H9 (cell line): Measurements from ENCODE around the gene ARVCF. TPM values are rescaled to one million over a fixed set of nuclear protein-coding genes. Genes with fewer than 3 reads are reported as not detected.

ENCODE experiments used
- DNase-seq: peaks from one replicate; pipeline ENCODE4 v3.0.0-alpha.2; 2017
- H2AFZ ChIP-seq: one replicate; pipeline ENCODE4 v1.6.1; 2013; ENCODE audit warnings: mild to moderate bottlenecking, low read length, control low read depth, moderate library complexity
- H2AK5ac ChIP-seq: 2 replicates; pipeline ENCODE4 v1.6.1; 2013; ENCODE audit warnings: low read length, control low read depth, mixed read lengths; ENCODE audit not compliant: insufficient read length
- H2BK120ac ChIP-seq: one replicate; pipeline ENCODE4 v1.6.1; 2013; ENCODE audit warnings: low read depth, mild to moderate bottlenecking, low read length, control low read depth, inconsistent platforms; ENCODE audit not compliant: poor library complexity, severe bottlenecking
- H2BK12ac ChIP-seq: 2 replicates; pipeline ENCODE4 v1.6.1; 2013; ENCODE audit warnings: low read length, control low read depth, mixed read lengths, low read depth; ENCODE audit not compliant: insufficient read length
- H2BK15ac ChIP-seq: 2 replicates; pipeline ENCODE4 v1.6.1; 2013; ENCODE audit warnings: low read depth, low read length, control low read depth
- H2BK20ac ChIP-seq: one replicate; pipeline ENCODE4 v1.6.1; 2013; ENCODE audit warnings: low read depth, mild to moderate bottlenecking, low read length, control low read depth, inconsistent platforms; ENCODE audit not compliant: poor library complexity, severe bottlenecking
- H2BK5ac ChIP-seq: 2 replicates; pipeline ENCODE4 v1.6.1; 2013; ENCODE audit warnings: low read length, control low read depth, mixed read lengths; ENCODE audit not compliant: insufficient read length
- H3K14ac ChIP-seq: 2 replicates; pipeline ENCODE4 v1.6.1; 2013; ENCODE audit warnings: low read length, control low read depth; ENCODE audit not compliant: insufficient read depth
- H3K18ac ChIP-seq: 2 replicates; pipeline ENCODE4 v1.6.1; 2013; ENCODE audit warnings: low read depth, mild to moderate bottlenecking, mixed read lengths, low read length, control low read depth; ENCODE audit not compliant: insufficient read length
- H3K23ac ChIP-seq: 2 replicates; pipeline ENCODE4 v1.6.1; 2013; ENCODE audit warnings: low read length, control low read depth, mixed read lengths, low read depth; ENCODE audit not compliant: insufficient read length
- H3K23me2 ChIP-seq: 2 replicates; pipeline ENCODE4 v1.6.1; 2013; ENCODE audit warnings: low read depth, mild to moderate bottlenecking, mixed read lengths, low read length, control low read depth; ENCODE audit not compliant: insufficient read length, poor library complexity, severe bottlenecking
- H3K27ac ChIP-seq: 2 replicates; pipeline ENCODE4 v1.5.1; 2013; ENCODE audit warnings: low read length, control low read depth, mixed read lengths, low read depth; ENCODE audit not compliant: insufficient read length
- H3K27me3 ChIP-seq: 2 replicates; pipeline ENCODE4 v1.6.1; 2013; ENCODE audit warnings: low read length, control low read depth, inconsistent platforms; ENCODE audit not compliant: insufficient read depth
- H3K4ac ChIP-seq: 2 replicates; pipeline ENCODE4 v1.6.1; 2013; ENCODE audit warnings: low read depth, mild to moderate bottlenecking, control low read depth, inconsistent platforms, low read length, moderate library complexity
- H3K4me1 ChIP-seq: 2 replicates; pipeline ENCODE4 v1.6.1; 2013; ENCODE audit warnings: low read length, control low read depth, inconsistent platforms; ENCODE audit not compliant: insufficient read depth
- H3K4me2 ChIP-seq: 2 replicates; pipeline ENCODE4 v1.6.1; 2013; ENCODE audit warnings: low read length, control low read depth, mixed read lengths; ENCODE audit not compliant: insufficient read length, insufficient read depth
- H3K56ac ChIP-seq: 2 replicates; pipeline ENCODE4 v1.6.1; 2013; ENCODE audit warnings: low read depth, mild to moderate bottlenecking, mixed read lengths, low read length, control low read depth; ENCODE audit not compliant: insufficient read length
- H3K79me1 ChIP-seq: 2 replicates; pipeline ENCODE4 v1.6.1; 2013; ENCODE audit warnings: low read depth, mild to moderate bottlenecking, moderate library complexity, low read length, control low read depth, inconsistent platforms; ENCODE audit not compliant: insufficient read depth, poor library complexity, severe bottlenecking
- H3K79me2 ChIP-seq: 2 replicates; pipeline ENCODE4 v1.6.1; 2013; ENCODE audit warnings: low read length, control low read depth, inconsistent platforms; ENCODE audit not compliant: insufficient read depth
- H3K9ac ChIP-seq: 2 replicates; pipeline ENCODE4 v1.6.1; 2013; ENCODE audit warnings: low read length, control low read depth, mixed read lengths; ENCODE audit not compliant: insufficient read length; ENCODE audit errors: extremely low read depth
- H3K9me3 ChIP-seq: one replicate; pipeline ENCODE4 v1.6.1; 2013; ENCODE audit warnings: low read depth, low read length, inconsistent platforms; ENCODE audit not compliant: control insufficient read depth
- H3T11ph ChIP-seq: one replicate; pipeline ENCODE4 v1.6.1; 2013; ENCODE audit warnings: mild to moderate bottlenecking, low read length, control low read depth, inconsistent platforms
- H4K20me1 ChIP-seq: one replicate; pipeline ENCODE4 v1.6.1; 2013; ENCODE audit not compliant: control insufficient read depth, insufficient read length, insufficient read depth
- H4K5ac ChIP-seq: 2 replicates; pipeline ENCODE4 v1.6.1; 2013; ENCODE audit warnings: low read depth, mild to moderate bottlenecking, mixed read lengths, low read length, control low read depth; ENCODE audit not compliant: insufficient read length
- H4K8ac ChIP-seq: replicated peaks from 2 replicates; pipeline ENCODE4 v1.6.1; 2013; ENCODE audit warnings: low read length, control low read depth, mixed read lengths, low read depth; ENCODE audit not compliant: insufficient read length
- H4K91ac ChIP-seq: 2 replicates; pipeline ENCODE4 v1.6.1; 2013; ENCODE audit warnings: low read depth, mild to moderate bottlenecking, moderate library complexity, mixed read lengths, low read length, control low read depth; ENCODE audit not compliant: insufficient read length
- H3K27ac Mint-ChIP-seq, 3 experiments: 2 replicates in 2 of 3; 3 replicates in 1 of 3; pipeline ENCODE4 v1.8.0; 2020 to 2021; ENCODE audit warnings: mixed read lengths in 3 of 3, mild to moderate bottlenecking in 1 of 3, moderate library complexity in 1 of 3
- H3K27me3 Mint-ChIP-seq: 2 replicates; pipeline ENCODE4 v1.8.0; 2021; ENCODE audit warnings: low read depth, mild to moderate bottlenecking, moderate library complexity, mixed read lengths
- H3K36me3 Mint-ChIP-seq, 3 experiments: 2 replicates in 2 of 3; 3 replicates in 1 of 3; pipeline ENCODE4 v1.8.0; 2020 to 2021; ENCODE audit warnings: low read depth in 3 of 3, mixed read lengths in 3 of 3; ENCODE audit not compliant: insufficient read depth in 1 of 3
- H3K4me1 Mint-ChIP-seq, 2 experiments: 2 replicates each; pipeline ENCODE4 v1.8.0; 2020; ENCODE audit warnings: mixed read lengths in 2 of 2
- H3K4me3 Mint-ChIP-seq, 2 experiments: 2 replicates in 1 of 2; 3 replicates in 1 of 2; pipeline ENCODE4 v1.8.0; 2020 to 2021; ENCODE audit warnings: mild to moderate bottlenecking in 2 of 2, mixed read lengths in 2 of 2, moderate library complexity in 1 of 2
- H3K9me3 Mint-ChIP-seq, 2 experiments: 2 replicates in 1 of 2; 3 replicates in 1 of 2; pipeline ENCODE4 v1.8.0; 2020; ENCODE audit warnings: mild to moderate bottlenecking in 2 of 2, mixed read lengths in 2 of 2, moderate library complexity in 1 of 2
- WGBS: extraction: QIAGEN DNeasy Blood & Tissue Kit; methylation state at CpG from one replicate; pipeline ENCODE4 v1.1.7; 2013; ENCODE audit warnings: missing lambda C conversion rate, low lambda C conversion rate, mixed read lengths; ENCODE audit not compliant: insufficient read length; ENCODE audit errors: extremely low coverage; 5-methylcytosine and 5-hydroxymethylcytosine counted together
- total RNA-seq: library from RNA; stranded (reverse); gene quantifications from 2 replicates; pipeline ENCODE4 v1.2.1, GENCODE V29; 2021
- TF ChIP-seq, protein P1 (sequence below): fragments of 200-600 bp; sonication (generic); conservative IDR thresholded peaks from 3 replicates; pipeline ENCODE4 v1.8.0; 2021; ENCODE audit warnings: antibody characterized with exemption, mild to moderate bottlenecking

ARVCF gene
- total RNA-seq, 1 experiment from 2014 or later = 40.7 TPM

DNA sequence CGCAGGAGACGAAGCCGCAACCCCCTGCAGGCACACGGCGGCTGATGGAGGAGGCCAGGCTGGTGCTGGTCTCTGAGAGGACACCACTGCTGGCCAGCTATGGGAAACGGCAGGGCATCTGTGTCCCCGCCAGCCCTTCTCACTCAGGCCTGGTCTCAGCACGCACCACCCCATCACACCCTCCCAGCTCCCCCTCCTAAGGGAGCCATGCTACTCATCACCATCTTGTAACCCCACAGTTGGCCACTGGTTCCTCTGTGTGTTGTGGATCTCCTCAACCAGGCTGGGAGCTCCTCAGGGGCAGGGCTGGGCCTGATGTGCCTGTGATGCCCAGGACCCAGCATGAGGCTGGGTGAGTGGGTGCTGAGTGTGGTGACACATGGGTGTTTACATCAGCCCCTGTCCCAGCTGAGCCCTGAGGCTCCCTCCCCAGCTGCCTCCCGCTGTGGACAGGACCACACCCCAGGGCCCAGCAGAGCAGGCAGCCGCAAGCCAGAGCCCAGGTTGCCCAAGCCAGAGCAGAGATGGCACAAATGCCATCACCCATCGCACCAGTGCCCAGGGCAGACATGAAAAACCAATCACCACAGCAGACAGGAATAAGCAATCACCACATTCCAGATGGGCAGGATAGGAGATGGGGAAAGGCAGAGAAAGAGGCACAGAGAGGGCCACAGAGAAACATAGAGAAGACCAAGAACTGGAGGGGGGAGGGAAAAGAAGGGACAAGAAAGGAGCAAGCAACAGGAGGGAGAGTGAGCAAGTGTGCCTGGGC is 8.2 kb downstream of the ARVCF start:
- Mint-ChIP-seq H3K9me3 (peaks cover 16 to 19% of the 10 kb centered on the region in 2 experiments), H3K36me3 (peaks cover 0 to 18% (median 14%) of the 10 kb centered on the region in 3 experiments; a peak in 6 of 7 replicates), H3K4me1 (peaks cover 5 to 8% of the 10 kb centered on the region in 2 experiments), H3K27ac (no peak overlapping the region; a peak in 1 of 7 replicates), H3K4me3 (peak overlapping the region in 1 of 2 experiments; percentile 19; a peak in 1 of 5 replicates), H3K27me3 (no peaks in the 10 kb centered on the region)
- Histone ChIP-seq H2BK5ac (no peak overlapping the region), H3K4me1 (no peaks in the 10 kb centered on the region), H3K9me3 (no peaks in the 10 kb centered on the region), H3K23me2 (no peaks in the 10 kb centered on the region), H3K14ac (no peak overlapping the region; the same call in 1 of the 2 replicates), H3K79me1 (no peaks in the 10 kb centered on the region), H4K91ac (no peak overlapping the region), H2AFZ (no peak overlapping the region), H3K79me2 (no peaks in the 10 kb centered on the region), H4K20me1 (no peaks in the 10 kb centered on the region), H2AK5ac (no peak overlapping the region), H3K23ac (no peak overlapping the region), H3K18ac (no peak overlapping the region), H2BK120ac (no peak overlapping the region), H3K56ac (no peak overlapping the region), H3K9ac (no peak overlapping the region), H3K27me3 (no peaks in the 10 kb centered on the region), H3T11ph (no peak overlapping the region), H3K4me2 (no peak overlapping the region), H2BK12ac (no peak overlapping the region), H2BK15ac (no peak overlapping the region), H4K8ac (no peak overlapping the region), H3K27ac (no peak overlapping the region), H3K4ac (no peak overlapping the region), H4K5ac (no peak overlapping the region), H2BK20ac (no peak overlapping the region)
- WGBS = no CpG with 5 or more reads among the region's 11 CpGs
- no peak for DNase-seq
- TF ChIP-seq, protein P1, sequence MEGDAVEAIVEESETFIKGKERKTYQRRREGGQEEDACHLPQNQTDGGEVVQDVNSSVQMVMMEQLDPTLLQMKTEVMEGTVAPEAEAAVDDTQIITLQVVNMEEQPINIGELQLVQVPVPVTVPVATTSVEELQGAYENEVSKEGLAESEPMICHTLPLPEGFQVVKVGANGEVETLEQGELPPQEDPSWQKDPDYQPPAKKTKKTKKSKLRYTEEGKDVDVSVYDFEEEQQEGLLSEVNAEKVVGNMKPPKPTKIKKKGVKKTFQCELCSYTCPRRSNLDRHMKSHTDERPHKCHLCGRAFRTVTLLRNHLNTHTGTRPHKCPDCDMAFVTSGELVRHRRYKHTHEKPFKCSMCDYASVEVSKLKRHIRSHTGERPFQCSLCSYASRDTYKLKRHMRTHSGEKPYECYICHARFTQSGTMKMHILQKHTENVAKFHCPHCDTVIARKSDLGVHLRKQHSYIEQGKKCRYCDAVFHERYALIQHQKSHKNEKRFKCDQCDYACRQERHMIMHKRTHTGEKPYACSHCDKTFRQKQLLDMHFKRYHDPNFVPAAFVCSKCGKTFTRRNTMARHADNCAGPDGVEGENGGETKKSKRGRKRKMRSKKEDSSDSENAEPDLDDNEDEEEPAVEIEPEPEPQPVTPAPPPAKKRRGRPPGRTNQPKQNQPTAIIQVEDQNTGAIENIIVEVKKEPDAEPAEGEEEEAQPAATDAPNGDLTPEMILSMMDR = no peak
